ENCODE data around the gene NRCAM.
A peak's percentile ranks its signal among the peaks of the same experiment; 100 is the strongest.

Gene NRCAM

GRCh38 chr7:108188724-108189123, 267.5 kb downstream of the NRCAM start:
- TF ChIP-seq ZC3H10 (CRISPR knock-in tag; IDR thresholded peaks at IDR 0.05): no peak
- no peak for TF ChIP-seq TOX (CRISPR knock-in tag; IDR thresholded peaks at IDR 0.05; ENCODE audit: borderline replicate concordance)
- no peak for TF ChIP-seq SNAI2 (CRISPR knock-in tag; IDR thresholded peaks at IDR 0.05)
- no peak for TF ChIP-seq CSDC2 (CRISPR knock-in tag; IDR thresholded peaks at IDR 0.05)
- no peak for TF ChIP-seq TCF4 (CRISPR knock-in tag; IDR thresholded peaks at IDR 0.05; ENCODE audit: borderline replicate concordance)
- TF ChIP-seq ESRRG (CRISPR knock-in tag; IDR thresholded peaks at IDR 0.05): no peak
- no peak for TF ChIP-seq ZFP3 (CRISPR knock-in tag; IDR thresholded peaks at IDR 0.05)
- TF ChIP-seq PATZ1 (CRISPR knock-in tag; IDR thresholded peaks at IDR 0.05; ENCODE audit: borderline replicate concordance): no peak
- no peak for TF ChIP-seq ZNF8 (CRISPR knock-in tag; IDR thresholded peaks at IDR 0.05)
- no peak for TF ChIP-seq ZFP30 (CRISPR knock-in tag; IDR thresholded peaks at IDR 0.05)
- TF ChIP-seq PPARA (CRISPR knock-in tag; IDR thresholded peaks at IDR 0.05; ENCODE audit: borderline replicate concordance): no peak
- no peak for TF ChIP-seq BACH2 (CRISPR knock-in tag; IDR thresholded peaks at IDR 0.05; ENCODE audit: borderline replicate concordance)
- no peak for TF ChIP-seq CREB5 (CRISPR knock-in tag; IDR thresholded peaks at IDR 0.05; ENCODE audit: low read depth)
- ATAC-seq: no peak

GRCh38 chr7:108181073-108181985, 274.9 kb downstream of the NRCAM start:
- TF ChIP-seq SNAI2 (CRISPR knock-in tag; IDR thresholded peaks at IDR 0.05): no peak
- no peak for TF ChIP-seq ZC3H10 (CRISPR knock-in tag; IDR thresholded peaks at IDR 0.05)
- no peak for TF ChIP-seq CSDC2 (CRISPR knock-in tag; IDR thresholded peaks at IDR 0.05)
- TF ChIP-seq RARB (CRISPR knock-in tag; IDR thresholded peaks at IDR 0.05): no peak
- no peak for TF ChIP-seq OSR1 (CRISPR knock-in tag; IDR thresholded peaks at IDR 0.05)
- no peak for TF ChIP-seq ZNF70 (CRISPR knock-in tag; IDR thresholded peaks at IDR 0.05)
- TF ChIP-seq ARNTL (CRISPR knock-in tag; IDR thresholded peaks at IDR 0.05; ENCODE audit: borderline replicate concordance, low read depth): no peak
- TF ChIP-seq BACH2 (CRISPR knock-in tag; IDR thresholded peaks at IDR 0.05; ENCODE audit: borderline replicate concordance): no peak
- ATAC-seq: peak; percentile 84

GRCh38 chr7:108178398-108178797, 277.8 kb downstream of the NRCAM start:
- TF ChIP-seq TSHZ2 (CRISPR knock-in tag; IDR thresholded peaks at IDR 0.05) (no peak), ESRRG (CRISPR knock-in tag; IDR thresholded peaks at IDR 0.05) (no peak), PPARA (CRISPR knock-in tag; IDR thresholded peaks at IDR 0.05; ENCODE audit: borderline replicate concordance) (no peak), ZNF565 (CRISPR knock-in tag; conservative IDR thresholded peaks at IDR 0.05; ENCODE audit: low read depth) (no peak), ZFP30 (CRISPR knock-in tag; IDR thresholded peaks at IDR 0.05) (no peak), SNAI2 (CRISPR knock-in tag; IDR thresholded peaks at IDR 0.05) (no peak), ZFP3 (CRISPR knock-in tag; IDR thresholded peaks at IDR 0.05) (no peak), ARNTL (CRISPR knock-in tag; IDR thresholded peaks at IDR 0.05; ENCODE audit: borderline replicate concordance, low read depth) (no peak), BACH2 (CRISPR knock-in tag; IDR thresholded peaks at IDR 0.05; ENCODE audit: borderline replicate concordance) (no peak), CREB5 (CRISPR knock-in tag; IDR thresholded peaks at IDR 0.05; ENCODE audit: low read depth) (no peak), RARB (CRISPR knock-in tag; IDR thresholded peaks at IDR 0.05) (no peak), ZC3H10 (CRISPR knock-in tag; IDR thresholded peaks at IDR 0.05) (no peak), TOX (CRISPR knock-in tag; IDR thresholded peaks at IDR 0.05; ENCODE audit: borderline replicate concordance) (no peak), ISL1 (CRISPR knock-in tag; IDR thresholded peaks at IDR 0.05) (no peak), GLIS3 (CRISPR knock-in tag; IDR thresholded peaks at IDR 0.05) (no peak), POU6F1 (CRISPR knock-in tag; IDR thresholded peaks at IDR 0.05; ENCODE audit: borderline replicate concordance, low read depth) (no peak), OSR1 (CRISPR knock-in tag; IDR thresholded peaks at IDR 0.05) (no peak)
- ATAC-seq: no peak
